H1 (cell line): ENCODE data around the gene C2CD4C. TPM values are rescaled to one million over a fixed set of nuclear protein-coding genes. Genes with fewer than 3 reads are reported as not detected.

ENCODE experiments used
- CTCF ChIA-PET: fragments of 300-600 bp; sonication (Branson Sonifier 250); formaldehyde crosslinking; loops from one replicate; lab custom pipeline; 2021; ENCODE audit not compliant: partially characterized antibody; lab: Charles Lee
- POLR2A ChIA-PET: fragments of 300-600 bp; sonication (Branson Sonifier 250); formaldehyde crosslinking; loops from one replicate; lab custom pipeline; 2021; ENCODE audit warnings: inconsistent platforms; ENCODE audit not compliant: partially characterized antibody; lab: Charles Lee
- DNase-seq, 2 experiments: peaks; one replicate each; pipeline versions ENCODE4 v3.0.0 to v3.0.0-alpha.2; 2010 to 2022; ENCODE audit warnings: low spot score in 2 of 2, low read depth in 1 of 2, mixed read lengths in 1 of 2
- FAIRE-seq: peaks from 2 replicates; lab custom pipeline; 2011; peaks lifted over from hg19 to GRCh38; lab: Jason Lieb, UNC
- H2AFZ ChIP-seq: 2 replicates; pipeline ENCODE4 v1.8.1; 2012; ENCODE audit warnings: low read length, inconsistent platforms
- H2AK5ac ChIP-seq: 2 replicates; pipeline ENCODE4 v1.6.1; 2013; ENCODE audit warnings: low read depth, low read length
- H2BK120ac ChIP-seq: replicated peaks from 2 replicates; pipeline ENCODE3; 2013; ENCODE audit warnings: low read depth, low read length, inconsistent platforms
- H2BK12ac ChIP-seq: 2 replicates; pipeline ENCODE4 v1.6.1; 2013; ENCODE audit warnings: low read depth, low read length
- H2BK15ac ChIP-seq: 2 replicates; pipeline ENCODE4 v1.6.1; 2013; ENCODE audit warnings: low read length
- H2BK20ac ChIP-seq: 2 replicates; pipeline ENCODE4 v1.6.1; 2013; ENCODE audit warnings: low read length
- H2BK5ac ChIP-seq: 2 replicates; pipeline ENCODE4 v1.6.1; 2013; ENCODE audit warnings: low read depth, low read length
- H3K14ac ChIP-seq: 2 replicates; pipeline ENCODE4 v1.6.1; 2013; ENCODE audit warnings: inconsistent platforms; ENCODE audit not compliant: insufficient read length
- H3K18ac ChIP-seq: 2 replicates; pipeline ENCODE4 v1.6.1; 2013; ENCODE audit warnings: low read length; ENCODE audit errors: extremely low read depth
- H3K23ac ChIP-seq: 2 replicates; pipeline ENCODE4 v1.6.1; 2013; ENCODE audit warnings: inconsistent platforms; ENCODE audit not compliant: insufficient read length
- H3K23me2 ChIP-seq: 2 replicates; pipeline ENCODE4 v1.6.1; 2013; ENCODE audit warnings: low read depth, low read length
- H3K27ac ChIP-seq: 2 replicates; pipeline ENCODE4 v1.6.1; 2011; ENCODE audit warnings: low read depth, low read length, inconsistent platforms
- H3K27me3 ChIP-seq, 4 experiments: replicated peaks in 1 of 4; 1 replicate in 1 of 4; 2 replicates in 3 of 4; pipeline versions ENCODE4 v1.6.1 to v1.8.1; 2011 to 2013; ENCODE audit warnings: low read length in 3 of 4, mild to moderate bottlenecking in 3 of 4, inconsistent platforms in 2 of 4, mixed read lengths in 2 of 4, moderate library complexity in 1 of 4; ENCODE audit not compliant: control insufficient read depth in 3 of 4, insufficient read depth in 3 of 4; ENCODE audit errors: extremely low read depth in 1 of 4
- H3K36me3 ChIP-seq, 4 experiments: 2 replicates each; pipeline versions ENCODE4 v1.6.1 to v1.8.1; 2011 to 2013; ENCODE audit warnings: mild to moderate bottlenecking in 4 of 4, low read length in 3 of 4, moderate library complexity in 2 of 4, control low read depth in 1 of 4, inconsistent platforms in 1 of 4; ENCODE audit not compliant: insufficient read depth in 4 of 4, control insufficient read depth in 2 of 4
- H3K4ac ChIP-seq: replicated peaks from 2 replicates; pipeline ENCODE3; 2013; ENCODE audit warnings: low read length, low read depth, mixed read lengths, inconsistent platforms; ENCODE audit not compliant: insufficient read length
- H3K4me1 ChIP-seq, 4 experiments: replicated peaks in 1 of 4; 1 replicate in 1 of 4; 2 replicates in 3 of 4; pipeline versions ENCODE4 v1.6.1 to v1.8.1; 2011 to 2013; ENCODE audit warnings: low read length in 3 of 4, inconsistent platforms in 2 of 4, mixed read lengths in 1 of 4; ENCODE audit not compliant: insufficient read depth in 4 of 4, control insufficient read depth in 3 of 4
- H3K4me2 ChIP-seq, 2 experiments: 2 replicates each; pipeline versions ENCODE4 v1.6.1 to v1.8.1; 2011 to 2013; ENCODE audit warnings: low read depth in 2 of 2, low read length in 2 of 2, control low read depth in 1 of 2, inconsistent platforms in 1 of 2, mild to moderate bottlenecking in 1 of 2; ENCODE audit not compliant: insufficient read depth in 1 of 2
- H3K4me3 ChIP-seq, 4 experiments: fragments of 200-600, 300-600 bp in 1 of 4; sonication (generic), shearing (Covaris generic), sonication (Bioruptor Twin) in 1 of 4; 2 replicates each; pipeline versions ENCODE4 v1.5.1 to v1.8.1; 2011 to 2016; ENCODE audit warnings: low read length in 4 of 4, low read depth in 3 of 4, control low read depth in 2 of 4, inconsistent platforms in 2 of 4, mild to moderate bottlenecking in 2 of 4, mixed read lengths in 1 of 4, moderate library complexity in 1 of 4; ENCODE audit not compliant: insufficient read depth in 2 of 4; ENCODE audit errors: extremely low read depth in 1 of 4
- H3K56ac ChIP-seq: replicated peaks from 2 replicates; pipeline ENCODE3; 2013; ENCODE audit warnings: low read depth, mild to moderate bottlenecking, mixed read lengths, low read length, inconsistent platforms; ENCODE audit not compliant: insufficient read length
- H3K79me1 ChIP-seq: 2 replicates; pipeline ENCODE4 v1.6.1; 2013; ENCODE audit warnings: low read depth, low read length, control low read depth
- H3K79me2 ChIP-seq, 2 experiments: 2 replicates each; pipeline versions ENCODE4 v1.6.1 to v1.8.1; 2012 to 2013; ENCODE audit warnings: low read length in 2 of 2, mild to moderate bottlenecking in 2 of 2, inconsistent platforms in 1 of 2; ENCODE audit not compliant: insufficient read depth in 2 of 2, control insufficient read depth in 1 of 2
- H3K9ac ChIP-seq, 4 experiments: replicated peaks in 1 of 4; 1 replicate in 1 of 4; 2 replicates in 3 of 4; pipeline versions ENCODE4 v1.6.1 to v1.8.1; 2011 to 2013; ENCODE audit warnings: low read depth in 3 of 4, low read length in 3 of 4, control low read depth in 2 of 4, mild to moderate bottlenecking in 2 of 4, moderate library complexity in 2 of 4, inconsistent platforms in 1 of 4; ENCODE audit errors: extremely low read depth in 1 of 4
- H3K9me3 ChIP-seq, 2 experiments: 2 replicates each; pipeline versions ENCODE4 v1.6.1 to v1.8.1; 2012 to 2013; ENCODE audit warnings: mild to moderate bottlenecking in 2 of 2, moderate library complexity in 2 of 2, control low read depth in 1 of 2, inconsistent platforms in 1 of 2, low read depth in 1 of 2, low read length in 1 of 2, mixed read lengths in 1 of 2; ENCODE audit not compliant: insufficient read depth in 2 of 2
- H4K20me1 ChIP-seq, 2 experiments: replicated peaks in 1 of 2; 2 replicates each; pipeline versions ENCODE3 to v1.8.1; 2011 to 2013; ENCODE audit warnings: inconsistent platforms in 2 of 2, low read length in 2 of 2, mild to moderate bottlenecking in 1 of 2; ENCODE audit not compliant: insufficient read depth in 2 of 2, control insufficient read depth in 1 of 2
- H4K5ac ChIP-seq: 2 replicates; pipeline ENCODE4 v1.6.1; 2013; ENCODE audit warnings: low read length, low read depth, mixed read lengths, inconsistent platforms; ENCODE audit not compliant: insufficient read length
- H4K8ac ChIP-seq: 2 replicates; pipeline ENCODE4 v1.8.0; 2013; ENCODE audit warnings: mild to moderate bottlenecking, moderate library complexity, low read length, inconsistent platforms; ENCODE audit not compliant: insufficient read depth; ENCODE audit errors: extremely low read depth
- H4K91ac ChIP-seq: replicated peaks from 2 replicates; pipeline ENCODE3; 2013; ENCODE audit warnings: low read length, mixed read lengths, inconsistent platforms; ENCODE audit not compliant: insufficient read length
- ASH2L ChIP-seq: fragments of 200-600, 300-600 bp; sonication (generic); IDR thresholded peaks from one replicate; pipeline ENCODE4 v1.7.1; 2017; ENCODE audit warnings: low read length
- CHD1 ChIP-seq: IDR thresholded peaks from 2 replicates; pipeline ENCODE4 v1.6.1; 2012; ENCODE audit warnings: low read depth, low read length, improper control_type of control experiment
- E2F6 ChIP-seq: IDR thresholded peaks from 2 replicates; pipeline ENCODE4 v1.6.1; 2012; ENCODE audit warnings: inconsistent platforms
- NANOG ChIP-seq: IDR thresholded peaks from 2 replicates; pipeline ENCODE4 v1.6.1; 2011; ENCODE audit warnings: low read length, low read depth, mild to moderate bottlenecking, inconsistent platforms; ENCODE audit not compliant: insufficient read depth, poor library complexity, severe bottlenecking
- POU5F1 ChIP-seq: IDR thresholded peaks from 2 replicates; pipeline ENCODE4 v1.6.1; 2011; ENCODE audit warnings: low read depth, mild to moderate bottlenecking, low read length, moderate library complexity
- RNF2 ChIP-seq: fragments of 200-900, 300-1000 bp; sonication (generic); IDR thresholded peaks from 2 replicates; pipeline ENCODE4 v1.7.1; 2016; ENCODE audit warnings: borderline replicate concordance, low read depth, mild to moderate bottlenecking, antibody characterized with exemption, low read length; ENCODE audit not compliant: poor library complexity, severe bottlenecking; ENCODE audit errors: missing control alignments
- RXRA ChIP-seq: IDR thresholded peaks from 2 replicates; pipeline ENCODE4 v1.6.1; 2011; ENCODE audit warnings: low read depth, mild to moderate bottlenecking, low read length, moderate library complexity; ENCODE audit not compliant: insufficient read depth
- SP4 ChIP-seq: IDR thresholded peaks from 2 replicates; pipeline ENCODE4 v1.6.1; 2012; ENCODE audit warnings: low read length, inconsistent platforms
- SRF ChIP-seq: IDR thresholded peaks from 2 replicates; pipeline ENCODE4 v1.6.1; 2011; ENCODE audit warnings: mild to moderate bottlenecking, low read depth, low read length, moderate library complexity
- TAF7 ChIP-seq: optimal IDR thresholded peaks from 2 replicates; pipeline ENCODE3; 2011; ENCODE audit warnings: low read depth, mild to moderate bottlenecking, inconsistent platforms, low read length, moderate library complexity, borderline replicate concordance
- TCF12 ChIP-seq: IDR thresholded peaks from 2 replicates; pipeline ENCODE4 v1.6.1; 2011; ENCODE audit warnings: low read depth, mild to moderate bottlenecking, low read length
- WGBS, 2 experiments: shearing (Covaris generic) in 1 of 2; methylation state at CpG; one replicate each; pipeline versions ENCODE4 v1.1.6 to v1.1.7; 2013 to 2015; ENCODE audit warnings: low lambda C conversion rate in 2 of 2, mixed read lengths in 2 of 2, inconsistent platforms in 1 of 2, low coverage in 1 of 2, missing lambda C conversion rate in 1 of 2; ENCODE audit not compliant: insufficient replicate concordance in 2 of 2, insufficient coverage in 1 of 2, insufficient read length in 1 of 2; ENCODE audit errors: extremely low coverage in 1 of 2, missing lambda C conversion rate in 1 of 2; 5-methylcytosine and 5-hydroxymethylcytosine counted together
- polyA plus RNA-seq, 7 experiments: library from polyadenylated mRNA; depleted of rRNA in 3 of 7; stranded (reverse) in 5 of 7; unstranded in 2 of 7; fragments of >200 nt in 5 of 7; fragments of 200-250 nt in 2 of 7; gene quantifications; 1 replicate in 5 of 7; 2 replicates in 1 of 7; 4 replicates in 1 of 7; pipeline versions ENCODE4 v1.2.1 to v1.2.3, GENCODE V29; 2011 to 2013; ENCODE audit warnings: missing spikeins in 2 of 7, mixed read lengths in 2 of 7
- total RNA-seq: library from RNA; stranded (reverse); fragmentation: NEBNext Ultra II Directional; extraction: Animal tissue kit (Norgen Biotek cat#: 25700); gene quantifications from 2 replicates; pipeline ENCODE4 v1.2.1, GENCODE V29; 2021

Gene C2CD4C
- total and polyA plus RNA-seq, 2 of the 8 experiments (the other 6 are each of a cell fraction or from before 2014, with no cell fraction given) = 3.8 to 6.3 TPM

GRCh38 chr19:406135-406781, 2.7 kb downstream of the C2CD4C start:
- Histone ChIP-seq H3K4me1 (peaks cover 0 to 7% (median 3%) of the 10 kb centered on the region in 4 experiments; a peak in 4 of 7 replicates), H3K9ac (no peak overlapping the region), H2AFZ (no peak overlapping the region), H3K79me2 (no peaks in the 10 kb centered on the region), H4K5ac (no peak overlapping the region), H3K56ac (no peak overlapping the region), H2BK120ac (no peak overlapping the region), H3K14ac (no peak overlapping the region), H3K27ac (no peak overlapping the region), H2BK5ac (no peak overlapping the region), H3K4me3 (no peak overlapping the region), H2AK5ac (no peak overlapping the region), H3K4me2 (no peak overlapping the region), H3K27me3 (peaks cover 0 to 14% (median 12%) of the 10 kb centered on the region in 4 experiments; a peak in 6 of 7 replicates), H3K23ac (no peak overlapping the region), H3K23me2 (no peaks in the 10 kb centered on the region; the same call in 1 of the 2 replicates), H3K36me3 (no peaks in the 10 kb centered on the region; a peak in 1 of 8 replicates), H3K79me1 (0 out of 2 replicates have a peak, but pooled peaks cover 2% of the 10 kb centered on the region), H2BK12ac (no peak overlapping the region), H3K18ac (no peak overlapping the region), H2BK15ac (no peak overlapping the region), H3K9me3 (no peaks in the 10 kb centered on the region), H2BK20ac (no peak overlapping the region), H4K8ac (no peak overlapping the region; the same call in none of the 2 replicates), H4K20me1 (peaks cover 0 to 4% of the 10 kb centered on the region in 2 experiments), H4K91ac (no peak overlapping the region), H3K4ac (no peak overlapping the region)
- peak in 1 of 2 experiments; percentile 46 for DNase-seq
- 87% methylated on average over 39 of the region's 41 CpGs; no CpG with 5 or more reads in 1 of the 2 experiments for WGBS, 2 experiments
- no peak for FAIRE-seq
- ChIA-PET POLR2A (interaction anchor here (1.2 to 2.3 kb wide), 3 partner anchors 13 to 71 kb away, joined by 3 to 7 read pairs (median 5); no protein-coding TSS in a partner anchor), CTCF (interaction anchor here (0.8 to 1.6 kb wide), 5 partner anchors 8 to 74 kb away, joined by 3 to 5 read pairs (median 3); no protein-coding TSS in a partner anchor)
- no peak for TF ChIP-seq RXRA
- no peak for TF ChIP-seq E2F6
- TF ChIP-seq POU5F1 = no peak
- TF ChIP-seq TAF7 = no peak
- no peak for TF ChIP-seq SP4
- no peak for TF ChIP-seq SRF
- no peak for TF ChIP-seq RNF2
- TF ChIP-seq ASH2L = no peak
- TF ChIP-seq NANOG = no peak
- TF ChIP-seq CHD1 = no peak
- TF ChIP-seq TCF12 = no peak
